Inflammatory macrophage treated with lipopolysaccharide for 4 hours (primary cell): ENCODE results near the gene CDC25B.

ENCODE experiments used
- DNase-seq: peaks from one replicate; pipeline ENCODE4 v3.0.0-alpha.2; 2020

Gene CDC25B

DNA sequence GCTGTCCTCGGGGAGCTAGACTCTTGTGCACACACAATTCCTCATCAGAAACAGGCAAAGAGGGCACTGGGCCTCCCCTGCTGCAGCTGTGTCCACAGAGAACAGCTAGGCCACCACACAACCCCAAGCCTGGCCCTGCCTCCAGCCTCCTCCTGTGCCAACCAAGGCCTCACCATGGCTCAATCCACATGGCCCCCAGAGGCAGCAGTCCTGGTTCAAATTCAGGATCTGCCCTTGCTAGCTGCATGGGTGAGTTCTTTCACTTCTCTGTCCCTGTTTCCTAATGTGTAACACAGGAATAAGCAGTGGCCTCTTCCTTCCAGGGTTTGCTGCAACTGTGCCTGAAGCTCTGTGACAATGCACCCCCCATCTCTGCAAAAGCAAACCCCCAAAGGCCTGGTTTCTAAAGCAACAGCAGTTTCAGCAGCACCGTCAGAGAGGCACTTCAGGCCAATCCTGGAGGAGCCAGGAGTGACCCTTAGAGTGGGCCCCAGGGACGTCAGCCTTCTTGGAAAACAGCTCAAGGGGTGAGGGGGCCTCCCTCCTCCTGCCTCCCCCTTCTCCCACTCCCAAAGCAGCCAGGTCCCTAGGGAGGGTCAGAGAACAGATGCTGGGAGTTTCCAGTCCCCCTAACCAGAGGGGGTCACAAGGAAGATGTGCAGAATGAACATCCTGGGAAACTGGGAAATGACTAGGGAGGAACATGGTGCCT lies 30.8 kb upstream of the CDC25B start:
- DNase-seq: peak; percentile 62

DNA sequence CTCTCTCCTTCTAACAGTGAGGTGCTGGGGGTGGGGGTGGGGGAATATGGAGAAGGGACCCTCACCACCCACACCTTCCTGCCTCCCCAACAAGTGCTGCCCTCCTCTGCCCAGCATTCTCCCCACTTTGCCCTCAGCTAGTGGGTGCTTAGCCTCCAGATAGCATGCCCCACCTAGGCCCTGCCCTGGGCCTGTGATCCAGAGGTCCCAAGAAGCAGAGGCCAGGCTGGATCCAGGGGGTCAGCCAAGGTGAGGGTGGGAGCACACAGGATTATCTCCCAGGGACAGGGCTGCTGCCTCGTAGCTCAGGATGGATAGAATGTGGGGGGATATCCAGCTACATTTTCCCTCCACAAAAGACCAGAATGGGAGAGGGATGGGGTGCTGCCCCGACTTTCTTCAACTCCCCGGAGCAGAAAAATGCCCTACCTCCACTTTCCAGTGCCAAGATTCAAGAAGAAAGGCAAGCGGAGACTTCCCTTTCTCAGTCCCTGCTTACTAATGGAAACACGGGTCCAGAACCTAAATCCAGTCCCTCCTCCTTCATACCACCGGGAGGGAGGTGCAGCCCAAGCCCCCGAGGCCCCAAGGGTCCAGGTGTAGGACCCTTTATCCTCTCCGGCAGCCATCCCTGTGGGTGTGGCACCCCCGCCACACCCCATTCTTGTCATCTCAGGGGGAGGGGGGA lies 29.5 kb upstream of the CDC25B start:
- no peak for DNase-seq

- DNase-seq: no peak
Measured at GRCh38 chr20:3767110-3767426, 29.0 kb upstream of the CDC25B start.

- peak; percentile 99 for DNase-seq
Measured at GRCh38 chr20:3767427-3768341, 28.4 kb upstream of the CDC25B start, which contains the start of gene ADISSP. TSS of gene ADISSP (minus strand) at chr20:3767753. CDS start at chr20:3760100, 7,653 bp downstream.

DNA sequence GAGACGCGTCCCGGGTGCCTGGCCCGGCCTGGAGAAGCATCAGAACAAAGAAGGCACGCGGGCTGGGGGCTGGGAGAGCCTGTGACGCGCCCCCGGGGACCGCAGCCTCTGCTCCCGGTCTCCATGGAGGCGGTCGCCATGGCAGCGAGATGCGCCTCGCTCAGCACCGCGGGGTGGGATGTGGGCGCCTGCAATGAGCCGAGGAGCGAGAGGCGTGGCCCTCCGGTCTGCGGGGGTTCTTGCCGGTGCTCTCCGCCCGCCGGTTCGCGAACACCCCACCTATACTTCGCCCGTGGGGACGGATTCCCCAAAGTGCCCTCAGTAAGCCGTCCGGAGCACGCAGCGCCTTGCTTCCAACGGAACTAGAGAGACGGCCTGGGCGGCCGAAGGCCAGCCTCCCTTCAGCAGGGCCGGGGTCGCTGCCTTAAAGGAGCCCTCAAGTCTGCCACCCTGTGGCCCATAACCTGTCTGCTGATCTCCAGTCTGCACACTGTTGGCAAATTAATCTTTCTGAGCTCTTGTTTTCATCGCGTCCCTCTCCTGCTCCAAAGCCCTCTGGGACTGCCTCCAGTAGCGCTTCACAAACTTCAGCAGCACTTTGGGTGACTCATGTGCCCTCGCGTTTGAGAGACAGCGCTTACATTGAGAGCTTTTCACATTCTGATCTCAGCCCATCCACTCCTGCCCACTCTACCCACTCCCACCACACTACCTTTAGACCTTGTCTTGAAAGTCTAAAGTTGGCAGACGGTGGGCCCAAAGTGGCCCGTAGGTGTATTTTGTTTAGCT lies 27.6 kb upstream of the CDC25B start:
- peak; percentile 52 for DNase-seq

- DNase-seq: no peak
Measured at GRCh38 chr20:3771552-3772058, 24.5 kb upstream of the CDC25B start.

DNA sequence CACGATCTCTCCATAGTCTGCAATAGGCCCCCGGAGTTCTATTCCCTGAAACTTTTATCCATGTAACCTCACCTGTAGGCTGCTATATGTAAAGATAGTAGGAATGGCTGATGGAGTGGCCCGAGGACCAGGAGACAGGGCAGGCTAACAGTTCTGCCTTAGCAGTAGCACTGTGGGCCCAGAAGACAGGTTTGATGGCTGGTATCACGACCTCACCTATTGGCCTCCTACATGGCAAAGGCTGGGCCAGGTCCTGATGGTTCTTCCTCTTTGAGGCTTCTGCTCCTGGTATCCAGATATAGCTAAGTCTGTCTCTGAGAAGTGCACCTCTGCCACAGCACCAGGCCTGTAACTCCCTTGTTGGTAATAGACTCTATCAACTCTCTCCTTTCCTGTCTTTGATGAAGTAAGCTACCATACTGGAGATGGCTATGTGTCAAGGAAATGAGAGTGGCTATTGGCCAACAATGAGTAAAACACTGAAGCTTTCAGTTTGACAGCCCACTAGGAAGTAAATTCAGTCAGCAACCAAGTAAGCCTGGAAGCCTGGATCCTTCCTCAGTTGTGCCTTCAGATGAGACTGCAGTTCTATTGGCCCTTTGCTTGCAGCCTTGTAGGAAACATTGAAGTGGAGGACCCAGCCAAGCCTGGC lies 20.5 kb upstream of the CDC25B start:
- peak; percentile 77 for DNase-seq

- DNase-seq: no peak
Measured at GRCh38 chr20:3777381-3777715, 18.8 kb upstream of the CDC25B start.

GRCh38 chr20:3777716-3778629 lies 18.1 kb upstream of the CDC25B start:
- peak; percentile 52 for DNase-seq

DNA sequence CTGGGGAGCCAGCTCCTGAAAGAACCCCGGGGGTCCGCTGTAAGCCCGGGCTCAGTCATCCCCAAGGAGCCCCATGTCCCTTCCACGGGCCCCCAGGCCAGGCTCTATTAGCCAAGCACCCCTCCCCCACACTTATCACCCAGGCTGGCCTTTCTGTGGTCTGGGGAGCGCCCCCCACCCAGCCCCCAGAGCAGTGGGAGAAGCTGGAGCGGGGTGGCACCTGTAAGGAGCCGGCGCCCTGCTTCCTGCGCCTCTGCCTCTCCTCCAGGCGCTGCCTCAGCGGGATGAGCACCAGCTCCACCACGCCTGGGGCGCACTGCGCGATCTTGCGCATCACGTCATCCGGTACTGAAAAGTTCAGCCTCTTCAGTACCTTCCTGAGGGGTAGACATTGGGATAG lies 17.1 kb upstream of the CDC25B start:
- DNase-seq: no peak

DNA sequence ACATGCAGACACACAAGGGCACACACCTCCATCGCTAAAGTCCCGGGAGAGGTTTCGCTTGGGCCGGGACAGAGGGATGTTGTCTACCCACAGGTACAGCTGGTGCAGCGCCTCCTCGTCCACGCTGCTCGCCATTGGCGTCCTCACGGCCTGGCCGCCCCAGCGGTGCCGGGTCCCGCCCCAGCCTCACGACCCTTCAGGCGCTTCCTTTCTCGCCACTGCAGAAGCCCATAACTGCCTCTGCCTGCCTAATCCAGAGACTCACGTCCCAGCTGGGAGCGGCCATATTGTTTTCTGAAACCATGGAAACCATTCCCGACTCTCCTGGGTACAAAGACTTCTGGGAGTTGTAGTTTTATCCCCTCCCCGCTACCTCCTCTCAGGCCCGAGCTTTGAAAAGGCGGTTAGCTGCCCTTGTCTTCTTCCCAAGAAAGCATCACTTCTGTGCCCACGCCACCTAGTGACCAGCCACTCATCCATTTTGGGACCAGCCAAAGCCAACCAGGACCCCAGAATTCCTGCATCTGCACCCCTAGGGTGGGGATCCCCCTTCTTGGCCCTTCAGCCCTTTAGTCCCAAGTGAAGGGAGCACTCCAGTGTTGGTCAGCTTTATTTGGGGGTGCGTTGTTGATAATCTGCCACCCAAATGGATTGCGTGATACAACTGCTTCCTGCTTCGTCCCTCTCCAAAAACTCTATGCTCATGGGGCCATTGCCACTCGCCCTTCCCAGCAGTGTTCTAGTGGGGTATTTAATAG lies 14.8 kb upstream of the CDC25B start, which contains the start of gene SPEF1:
Gene SPEF1 (minus strand): TSS at position 296 of the 758 bp plus-strand sequence. CDS start 161 bp downstream, at position 135.
- peak; percentile 91 for DNase-seq

- DNase-seq: no peak
Measured at GRCh38 chr20:3782597-3782996, 13.5 kb upstream of the CDC25B start.

DNA sequence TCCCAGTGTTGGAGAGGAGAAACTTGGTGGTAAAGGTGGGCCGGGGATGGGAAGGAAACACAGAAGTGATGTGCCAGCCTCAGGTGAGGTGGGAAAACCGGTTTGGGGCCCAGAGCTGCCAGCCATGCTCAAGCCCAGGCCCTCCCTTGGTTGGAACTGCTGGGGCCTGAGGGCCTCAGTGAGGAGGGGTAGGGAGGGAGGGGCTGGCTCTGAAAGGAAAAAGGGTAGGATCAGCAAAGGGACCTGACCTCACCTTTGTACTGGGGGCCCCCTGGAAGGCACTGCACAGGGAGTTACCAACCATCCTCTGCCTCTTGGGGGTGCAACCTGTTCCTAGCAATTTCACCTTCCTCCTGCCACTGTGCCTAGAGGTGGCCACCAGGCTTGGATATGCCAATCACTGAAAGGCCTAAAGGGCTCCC lies 13.0 kb upstream of the CDC25B start:
- no peak for DNase-seq

DNA sequence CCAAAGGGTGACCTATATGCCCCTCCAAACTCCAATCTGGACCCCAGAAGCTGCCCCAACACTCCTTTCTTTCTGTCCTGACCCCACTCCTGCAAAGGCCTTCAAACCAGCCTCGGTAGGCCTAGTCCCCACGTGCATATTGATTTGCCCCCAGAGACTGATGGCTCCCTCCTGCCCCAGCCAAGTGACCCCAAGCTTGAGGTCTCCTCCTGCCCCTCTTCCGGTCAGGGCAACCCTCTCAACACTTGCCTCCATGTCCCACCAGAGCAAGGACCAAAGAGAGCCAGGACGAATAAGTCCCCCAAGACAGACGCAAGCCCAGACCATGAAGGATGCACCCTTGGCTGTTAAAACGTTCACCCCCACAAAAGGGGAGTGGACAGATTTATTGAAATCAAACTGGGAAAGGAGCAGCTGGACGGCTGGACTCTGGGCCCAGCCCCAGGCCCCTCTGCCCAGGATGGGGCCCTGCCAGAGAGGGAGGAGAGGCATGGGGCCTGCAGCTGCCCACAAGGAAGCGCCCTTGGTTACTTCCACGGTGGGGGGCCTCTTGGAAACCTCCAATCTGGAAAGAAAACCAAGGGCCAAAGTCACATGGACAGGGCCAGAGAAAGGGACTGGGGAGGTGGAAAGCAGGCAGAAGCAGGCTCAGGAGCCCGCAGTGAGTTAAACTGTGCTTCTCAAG lies 12.5 kb upstream of the CDC25B start:
- DNase-seq: no peak

DNA sequence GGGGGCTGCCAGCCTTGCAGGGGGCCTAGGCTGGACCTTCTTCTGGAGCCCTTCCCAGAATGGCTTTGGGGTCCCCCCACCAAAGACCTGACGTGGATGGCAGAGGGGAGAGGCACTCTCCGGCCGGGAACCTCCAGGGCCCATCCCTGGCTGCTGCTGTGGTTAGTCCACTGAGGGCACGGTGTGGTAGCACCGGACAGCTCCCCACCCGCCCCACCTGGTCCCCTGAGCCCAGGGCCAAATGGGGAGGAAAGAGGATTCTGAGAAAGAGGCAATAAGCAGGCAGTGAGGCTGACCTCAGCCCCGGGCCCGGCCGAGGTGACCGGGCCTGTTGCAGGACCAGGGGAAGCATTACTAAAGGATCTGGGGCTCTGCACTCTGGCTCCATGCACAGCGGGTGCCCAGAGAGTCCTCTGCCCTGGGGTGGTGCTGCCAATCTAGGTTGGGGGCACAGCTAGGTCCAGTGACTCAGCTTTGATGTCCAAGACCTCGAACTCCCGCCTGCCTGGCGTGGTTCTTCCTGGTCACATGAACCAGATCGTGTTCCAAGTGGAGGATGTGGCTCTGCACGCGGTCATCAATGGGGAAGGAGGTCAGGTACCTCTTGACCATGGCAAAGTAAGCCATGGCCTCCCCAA lies 11.8 kb upstream of the CDC25B start:
- no peak for DNase-seq

DNA sequence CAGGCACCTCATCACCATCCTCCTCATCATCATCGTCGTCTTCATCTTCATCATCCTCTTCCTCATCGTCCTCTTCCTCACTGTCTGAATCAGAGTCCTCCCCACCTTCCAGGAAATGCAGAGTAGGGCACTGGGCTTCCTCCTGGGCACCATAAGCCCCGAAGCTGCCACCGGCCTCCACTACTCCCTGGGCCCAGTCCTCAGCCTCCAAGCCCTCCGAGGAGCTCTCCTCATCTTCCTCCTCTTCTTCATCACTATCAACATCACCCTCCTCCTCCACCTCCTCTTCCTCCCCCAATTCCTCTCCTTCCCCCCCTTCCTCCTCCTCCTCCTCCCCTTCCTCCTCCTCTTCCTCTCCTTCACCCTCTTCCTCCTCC lies 11.3 kb upstream of the CDC25B start:
- DNase-seq: no peak

GRCh38 chr20:3785240-3786125 lies 10.6 kb upstream of the CDC25B start:
- DNase-seq: no peak

DNA sequence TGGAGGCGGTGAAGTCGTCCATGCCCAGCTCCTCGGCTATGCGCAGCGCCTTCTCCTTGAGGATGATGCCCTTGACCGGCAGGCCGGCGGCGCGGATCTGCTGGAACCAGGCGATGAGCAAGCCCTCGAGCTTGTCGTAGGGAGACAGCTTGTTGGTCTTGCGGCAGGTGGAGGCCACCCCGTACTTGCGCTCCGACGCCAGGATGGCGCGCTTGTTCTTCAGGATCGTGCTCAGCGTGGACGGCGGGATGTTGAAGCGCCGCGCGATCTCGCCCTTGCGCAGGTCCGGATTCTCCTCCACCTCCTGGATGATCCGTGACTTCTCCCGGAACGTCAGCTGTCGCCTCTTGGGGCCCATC lies 10.0 kb upstream of the CDC25B start:
- DNase-seq: peak; percentile 54
